HepG2 (cell line): ENCODE data around the gene RFXANK. TPM values are rescaled to one million over a fixed set of nuclear protein-coding genes. Genes with fewer than 3 reads are reported as not detected.

Experiments
- ATAC-seq: fragments of 200-7000 bp; cut with Tn5 transposase; 3 replicates; pipeline ENCODE4 v1.9.1; 2020; ENCODE audit warnings: mild to moderate bottlenecking, moderate library complexity
- BruUV-seq: library from RNA; stranded (reverse); fragments of 400-500 nt; replicated peaks from 2 replicates; lab custom pipeline; 2021; lab: Mats Ljungman, UMichigan
- CTCF ChIA-PET: fragments of 300-600 bp; formaldehyde crosslinking; extraction: SDS; loops from one replicate; lab custom pipeline; 2021; ENCODE audit warnings: low total read pairs, inconsistent platforms, low intra/inter-chr PET ratio; lab: Yijun Ruan, JAX
- POLR2A ChIA-PET: fragments of 350-600 bp; sonication (Branson Sonifier 250); formaldehyde crosslinking; loops from one replicate; lab custom pipeline; 2020; ENCODE audit warnings: antibody characterized with exemption, inconsistent platforms; lab: Yijun Ruan, JAX
- DNase-seq: peaks from one replicate; pipeline ENCODE4 v3.0.0-alpha.2; 2015; ENCODE audit warnings: low spot score
- FAIRE-seq: peaks from 3 replicates; lab custom pipeline; 2011; peaks lifted over from hg19 to GRCh38; lab: Jason Lieb, UNC
- H2AFZ ChIP-seq: one replicate; pipeline ENCODE4 v1.6.1; 2011; ENCODE audit warnings: low read length, inconsistent platforms
- H3K27ac ChIP-seq: fragments of 300-600 bp; 3 replicates; pipeline ENCODE4 v1.8.0; 2011; ENCODE audit warnings: mixed run types, mild to moderate bottlenecking, mixed read lengths, low read length, inconsistent platforms; ENCODE audit not compliant: insufficient read depth; ENCODE audit errors: extremely low read length
- H3K27me3 ChIP-seq, 2 experiments: fragments of 200-600 bp in 1 of 2; 2 replicates in 1 of 2; 3 replicates in 1 of 2; pipeline versions ENCODE4 v1.6.0 to v1.8.0; 2011; ENCODE audit warnings: low read length in 2 of 2, mild to moderate bottlenecking in 2 of 2, moderate library complexity in 2 of 2, inconsistent platforms in 1 of 2; ENCODE audit not compliant: insufficient read depth in 2 of 2, control insufficient read depth in 1 of 2
- H3K36me3 ChIP-seq, 2 experiments: fragments of 200-600 bp in 1 of 2; replicated peaks in 1 of 2; 2 replicates in 1 of 2; 3 replicates in 1 of 2; pipeline versions ENCODE4 v1.5.1 to v1.8.0; 2011; ENCODE audit warnings: low read length in 2 of 2, inconsistent platforms in 1 of 2; ENCODE audit not compliant: insufficient read depth in 2 of 2, control insufficient read depth in 1 of 2
- H3K4me1 ChIP-seq: 2 replicates; pipeline ENCODE4 v1.5.1; 2012; ENCODE audit warnings: low read length, inconsistent platforms; ENCODE audit not compliant: insufficient read depth
- H3K4me2 ChIP-seq: 2 replicates; pipeline ENCODE4 v1.6.0; 2011; ENCODE audit warnings: low read depth, low read length, inconsistent platforms
- H3K4me3 ChIP-seq, 3 experiments: fragments of 200-600 bp in 1 of 3; sonication (generic), shearing (Covaris generic) in 1 of 3; replicated peaks in 1 of 3; 2 replicates each; pipeline ENCODE4 v1.5.1; 2011 to 2016; ENCODE audit warnings: low read length in 3 of 3, inconsistent platforms in 2 of 3, low read depth in 2 of 3, mild to moderate bottlenecking in 2 of 3, control low read depth in 1 of 3, mixed read lengths in 1 of 3; ENCODE audit not compliant: insufficient read depth in 1 of 3
- H3K79me2 ChIP-seq: one replicate; pipeline ENCODE4 v1.6.1; 2011; ENCODE audit warnings: low read length, inconsistent platforms; ENCODE audit not compliant: insufficient read depth
- H3K9ac ChIP-seq: 2 replicates; pipeline ENCODE4 v1.6.0; 2011; ENCODE audit warnings: mild to moderate bottlenecking, low read depth, low read length, inconsistent platforms; ENCODE audit not compliant: insufficient read depth
- H3K9me3 ChIP-seq: 2 replicates; pipeline ENCODE4 v1.5.1; 2012; ENCODE audit warnings: mild to moderate bottlenecking, low read length
- H4K20me1 ChIP-seq: 2 replicates; pipeline ENCODE4 v1.6.0; 2011; ENCODE audit warnings: inconsistent platforms, mild to moderate bottlenecking, low read length, moderate library complexity; ENCODE audit not compliant: insufficient read depth
- ELF1 ChIP-seq: sonication (generic); formaldehyde crosslinking; IDR thresholded peaks from 2 replicates; pipeline ENCODE4 v1.4.0; 2020; ENCODE audit warnings: missing genetic modification reagents
- ZNF569 ChIP-seq: sonication (generic); formaldehyde crosslinking; IDR thresholded peaks from 2 replicates; pipeline ENCODE4 v1.5.0; 2020; ENCODE audit warnings: mild to moderate bottlenecking, missing genetic modification reagents, moderate library complexity, borderline replicate concordance
- ZNF782 ChIP-seq: sonication (generic); formaldehyde crosslinking; IDR thresholded peaks from 2 replicates; pipeline ENCODE4 v1.4.0; 2020; ENCODE audit warnings: missing genetic modification reagents, mild to moderate bottlenecking, borderline replicate concordance
- WGBS: methylation state at CpG from one replicate; pipeline ENCODE4 v1.1.6; 2017; ENCODE audit warnings: low lambda C conversion rate; 5-methylcytosine and 5-hydroxymethylcytosine counted together
- in situ Hi-C: cut with HindIII; loops from 2 replicates; pipeline ENCODE4 v1.10.0; 2017; ENCODE audit warnings: low pct_unique_long_range_greater_than_20kb; ENCODE audit not compliant: extremely low pct_ligation_motif_present
- intact Hi-C: fragments of 100-400 bp; cut with micrococcal nuclease; formaldehyde crosslinking; loops from one replicate; pipeline ENCODE4 v1.10.0; 2022; ENCODE audit not compliant: unreplicated experiment
- polyA plus RNA-seq, 8 experiments: library from polyadenylated mRNA; depleted of rRNA in 3 of 8; stranded (reverse) in 7 of 8; unstranded in 1 of 8; fragments of >200 nt; fragmentation: Illumina TruSeq in 4 of 8; extraction: Trizol in 4 of 8; gene quantifications; 2 replicates each; pipeline versions ENCODE4 v1.2.1 to v1.2.3, GENCODE V29; 2011 to 2016; ENCODE audit warnings: low read depth in 4 of 8, missing spikeins in 1 of 8, mixed read lengths in 1 of 8; ENCODE audit not compliant: insufficient read depth in 1 of 8
- total RNA-seq, 5 experiments: library from RNA; depleted of rRNA; stranded (reverse); fragments of >200 nt; fragmentation: Illumina TruSeq; extraction: Trizol; gene quantifications; 2 replicates each; pipeline ENCODE4 v1.2.3, GENCODE V29; 2016; ENCODE audit warnings: low read depth in 1 of 5
- TF ChIP-seq, protein P1 (sequence below): sonication (generic); formaldehyde crosslinking; IDR thresholded peaks from 2 replicates; pipeline ENCODE4 v1.9.0; 2021; ENCODE audit warnings: mild to moderate bottlenecking, missing genetic modification reagents
- TF ChIP-seq, protein P2 (sequence below), 2 experiments: IDR thresholded peaks; 2 replicates each; pipeline ENCODE4 v1.6.1; 2011 to 2012; ENCODE audit warnings: low read length in 2 of 2, borderline replicate concordance in 1 of 2, low read depth in 1 of 2, mild to moderate bottlenecking in 1 of 2, moderate library complexity in 1 of 2
- TF ChIP-seq, protein P3 (sequence below): sonication (generic); formaldehyde crosslinking; IDR thresholded peaks from 2 replicates; pipeline ENCODE4 v1.4.0; 2020; ENCODE audit warnings: missing genetic modification reagents
- TF ChIP-seq, protein P4 (sequence below): sonication (generic); formaldehyde crosslinking; IDR thresholded peaks from 2 replicates; pipeline ENCODE4 v1.5.1; 2020; ENCODE audit warnings: mild to moderate bottlenecking, missing genetic modification reagents

The RFXANK gene
- total and polyA plus RNA-seq, 2 of the 13 experiments (the other 11 are each of a cell fraction or from before 2014, with no cell fraction given): 49.9 to 80.7 TPM

DNA sequence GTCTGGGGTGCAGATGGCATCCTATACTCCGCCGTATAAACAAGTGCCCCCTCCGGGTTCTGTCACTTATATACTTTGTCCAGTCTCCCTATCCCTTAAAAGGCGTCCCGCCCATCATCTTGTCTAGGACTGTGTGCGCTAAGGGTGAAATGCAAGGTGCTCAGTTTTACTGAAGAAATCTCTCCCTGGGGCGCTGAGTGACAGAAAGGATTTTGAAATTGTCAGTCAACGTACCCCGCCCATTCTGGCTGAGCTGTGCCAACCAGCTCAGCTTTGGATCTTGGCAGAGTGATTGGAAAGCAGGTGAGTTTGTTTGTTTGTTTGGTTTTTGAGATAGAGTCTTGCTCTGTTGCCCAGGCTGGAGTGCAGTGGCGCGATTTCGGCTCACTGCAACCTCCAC is 49.7 kb upstream of the RFXANK start:
- Histone ChIP-seq H3K9me3 (no peaks in the 10 kb centered on the region), H3K36me3 (peaks cover 0 to 5% of the 10 kb centered on the region in 2 experiments; a peak in 1 of 5 replicates), H4K20me1 (no peaks in the 10 kb centered on the region), H3K4me3 (no peak overlapping the region), H3K4me1 (peaks cover 7% of the 10 kb centered on the region), H3K4me2 (no peak overlapping the region), H3K9ac (no peak overlapping the region), H3K27me3 (no peaks in the 10 kb centered on the region), H3K27ac (no peak overlapping the region), H3K79me2 (peaks cover 3% of the 10 kb centered on the region), H2AFZ (no peak overlapping the region)
- ChIA-PET POLR2A (interaction anchor here (1.1 kb wide), 1 partner anchor 28 kb away, joined by 3 read pairs; the partner anchor contains the start of gene MEF2B), CTCF (interaction anchor here (0.6 kb wide), 1 partner anchor 53 kb away, joined by 3 read pairs; no protein-coding TSS in a partner anchor)
- FAIRE-seq (no peak), DNase-seq (no peak), ATAC-seq (no peak)
- in situ Hi-C loops (loop anchor here (5.0 kb wide), 1 partner anchor 35 kb away; no protein-coding TSS in a partner anchor), intact Hi-C loops (no loop called here)
- WGBS: 83% methylated on average over 12 of the region's 12 CpGs
- BruUV-seq: no TSS peak
- TF ChIP-seq, protein P1, sequence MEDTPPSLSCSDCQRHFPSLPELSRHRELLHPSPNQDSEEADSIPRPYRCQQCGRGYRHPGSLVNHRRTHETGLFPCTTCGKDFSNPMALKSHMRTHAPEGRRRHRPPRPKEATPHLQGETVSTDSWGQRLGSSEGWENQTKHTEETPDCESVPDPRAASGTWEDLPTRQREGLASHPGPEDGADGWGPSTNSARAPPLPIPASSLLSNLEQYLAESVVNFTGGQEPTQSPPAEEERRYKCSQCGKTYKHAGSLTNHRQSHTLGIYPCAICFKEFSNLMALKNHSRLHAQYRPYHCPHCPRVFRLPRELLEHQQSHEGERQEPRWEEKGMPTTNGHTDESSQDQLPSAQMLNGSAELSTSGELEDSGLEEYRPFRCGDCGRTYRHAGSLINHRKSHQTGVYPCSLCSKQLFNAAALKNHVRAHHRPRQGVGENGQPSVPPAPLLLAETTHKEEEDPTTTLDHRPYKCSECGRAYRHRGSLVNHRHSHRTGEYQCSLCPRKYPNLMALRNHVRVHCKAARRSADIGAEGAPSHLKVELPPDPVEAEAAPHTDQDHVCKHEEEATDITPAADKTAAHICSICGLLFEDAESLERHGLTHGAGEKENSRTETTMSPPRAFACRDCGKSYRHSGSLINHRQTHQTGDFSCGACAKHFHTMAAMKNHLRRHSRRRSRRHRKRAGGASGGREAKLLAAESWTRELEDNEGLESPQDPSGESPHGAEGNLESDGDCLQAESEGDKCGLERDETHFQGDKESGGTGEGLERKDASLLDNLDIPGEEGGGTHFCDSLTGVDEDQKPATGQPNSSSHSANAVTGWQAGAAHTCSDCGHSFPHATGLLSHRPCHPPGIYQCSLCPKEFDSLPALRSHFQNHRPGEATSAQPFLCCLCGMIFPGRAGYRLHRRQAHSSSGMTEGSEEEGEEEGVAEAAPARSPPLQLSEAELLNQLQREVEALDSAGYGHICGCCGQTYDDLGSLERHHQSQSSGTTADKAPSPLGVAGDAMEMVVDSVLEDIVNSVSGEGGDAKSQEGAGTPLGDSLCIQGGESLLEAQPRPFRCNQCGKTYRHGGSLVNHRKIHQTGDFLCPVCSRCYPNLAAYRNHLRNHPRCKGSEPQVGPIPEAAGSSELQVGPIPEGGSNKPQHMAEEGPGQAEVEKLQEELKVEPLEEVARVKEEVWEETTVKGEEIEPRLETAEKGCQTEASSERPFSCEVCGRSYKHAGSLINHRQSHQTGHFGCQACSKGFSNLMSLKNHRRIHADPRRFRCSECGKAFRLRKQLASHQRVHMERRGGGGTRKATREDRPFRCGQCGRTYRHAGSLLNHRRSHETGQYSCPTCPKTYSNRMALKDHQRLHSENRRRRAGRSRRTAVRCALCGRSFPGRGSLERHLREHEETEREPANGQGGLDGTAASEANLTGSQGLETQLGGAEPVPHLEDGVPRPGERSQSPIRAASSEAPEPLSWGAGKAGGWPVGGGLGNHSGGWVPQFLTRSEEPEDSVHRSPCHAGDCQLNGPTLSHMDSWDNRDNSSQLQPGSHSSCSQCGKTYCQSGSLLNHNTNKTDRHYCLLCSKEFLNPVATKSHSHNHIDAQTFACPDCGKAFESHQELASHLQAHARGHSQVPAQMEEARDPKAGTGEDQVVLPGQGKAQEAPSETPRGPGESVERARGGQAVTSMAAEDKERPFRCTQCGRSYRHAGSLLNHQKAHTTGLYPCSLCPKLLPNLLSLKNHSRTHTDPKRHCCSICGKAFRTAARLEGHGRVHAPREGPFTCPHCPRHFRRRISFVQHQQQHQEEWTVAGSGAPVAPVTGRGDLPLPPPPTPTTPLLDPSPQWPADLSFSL (CRISPR knock-in tag): no peak
- TF ChIP-seq ZNF782: no peak
- TF ChIP-seq, protein P2, sequence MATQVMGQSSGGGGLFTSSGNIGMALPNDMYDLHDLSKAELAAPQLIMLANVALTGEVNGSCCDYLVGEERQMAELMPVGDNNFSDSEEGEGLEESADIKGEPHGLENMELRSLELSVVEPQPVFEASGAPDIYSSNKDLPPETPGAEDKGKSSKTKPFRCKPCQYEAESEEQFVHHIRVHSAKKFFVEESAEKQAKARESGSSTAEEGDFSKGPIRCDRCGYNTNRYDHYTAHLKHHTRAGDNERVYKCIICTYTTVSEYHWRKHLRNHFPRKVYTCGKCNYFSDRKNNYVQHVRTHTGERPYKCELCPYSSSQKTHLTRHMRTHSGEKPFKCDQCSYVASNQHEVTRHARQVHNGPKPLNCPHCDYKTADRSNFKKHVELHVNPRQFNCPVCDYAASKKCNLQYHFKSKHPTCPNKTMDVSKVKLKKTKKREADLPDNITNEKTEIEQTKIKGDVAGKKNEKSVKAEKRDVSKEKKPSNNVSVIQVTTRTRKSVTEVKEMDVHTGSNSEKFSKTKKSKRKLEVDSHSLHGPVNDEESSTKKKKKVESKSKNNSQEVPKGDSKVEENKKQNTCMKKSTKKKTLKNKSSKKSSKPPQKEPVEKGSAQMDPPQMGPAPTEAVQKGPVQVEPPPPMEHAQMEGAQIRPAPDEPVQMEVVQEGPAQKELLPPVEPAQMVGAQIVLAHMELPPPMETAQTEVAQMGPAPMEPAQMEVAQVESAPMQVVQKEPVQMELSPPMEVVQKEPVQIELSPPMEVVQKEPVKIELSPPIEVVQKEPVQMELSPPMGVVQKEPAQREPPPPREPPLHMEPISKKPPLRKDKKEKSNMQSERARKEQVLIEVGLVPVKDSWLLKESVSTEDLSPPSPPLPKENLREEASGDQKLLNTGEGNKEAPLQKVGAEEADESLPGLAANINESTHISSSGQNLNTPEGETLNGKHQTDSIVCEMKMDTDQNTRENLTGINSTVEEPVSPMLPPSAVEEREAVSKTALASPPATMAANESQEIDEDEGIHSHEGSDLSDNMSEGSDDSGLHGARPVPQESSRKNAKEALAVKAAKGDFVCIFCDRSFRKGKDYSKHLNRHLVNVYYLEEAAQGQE (IDR thresholded peaks at IDR 0.05; ENCODE audit: borderline replicate concordance in 1 of 2, low read depth in 1 of 2, low read length in 2 of 2): no peak
- TF ChIP-seq, protein P3, sequence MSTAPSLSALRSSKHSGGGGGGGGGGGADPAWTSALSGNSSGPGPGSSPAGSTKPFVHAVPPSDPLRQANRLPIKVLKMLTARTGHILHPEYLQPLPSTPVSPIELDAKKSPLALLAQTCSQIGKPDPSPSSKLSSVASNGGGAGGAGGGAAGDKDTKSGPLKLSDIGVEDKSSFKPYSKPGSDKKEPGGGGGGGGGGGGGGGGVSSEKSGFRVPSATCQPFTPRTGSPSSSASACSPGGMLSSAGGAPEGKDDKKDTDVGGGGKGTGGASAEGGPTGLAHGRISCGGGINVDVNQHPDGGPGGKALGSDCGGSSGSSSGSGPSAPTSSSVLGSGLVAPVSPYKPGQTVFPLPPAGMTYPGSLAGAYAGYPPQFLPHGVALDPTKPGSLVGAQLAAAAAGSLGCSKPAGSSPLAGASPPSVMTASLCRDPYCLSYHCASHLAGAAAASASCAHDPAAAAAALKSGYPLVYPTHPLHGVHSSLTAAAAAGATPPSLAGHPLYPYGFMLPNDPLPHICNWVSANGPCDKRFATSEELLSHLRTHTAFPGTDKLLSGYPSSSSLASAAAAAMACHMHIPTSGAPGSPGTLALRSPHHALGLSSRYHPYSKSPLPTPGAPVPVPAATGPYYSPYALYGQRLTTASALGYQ: no peak
- TF ChIP-seq, protein P4, sequence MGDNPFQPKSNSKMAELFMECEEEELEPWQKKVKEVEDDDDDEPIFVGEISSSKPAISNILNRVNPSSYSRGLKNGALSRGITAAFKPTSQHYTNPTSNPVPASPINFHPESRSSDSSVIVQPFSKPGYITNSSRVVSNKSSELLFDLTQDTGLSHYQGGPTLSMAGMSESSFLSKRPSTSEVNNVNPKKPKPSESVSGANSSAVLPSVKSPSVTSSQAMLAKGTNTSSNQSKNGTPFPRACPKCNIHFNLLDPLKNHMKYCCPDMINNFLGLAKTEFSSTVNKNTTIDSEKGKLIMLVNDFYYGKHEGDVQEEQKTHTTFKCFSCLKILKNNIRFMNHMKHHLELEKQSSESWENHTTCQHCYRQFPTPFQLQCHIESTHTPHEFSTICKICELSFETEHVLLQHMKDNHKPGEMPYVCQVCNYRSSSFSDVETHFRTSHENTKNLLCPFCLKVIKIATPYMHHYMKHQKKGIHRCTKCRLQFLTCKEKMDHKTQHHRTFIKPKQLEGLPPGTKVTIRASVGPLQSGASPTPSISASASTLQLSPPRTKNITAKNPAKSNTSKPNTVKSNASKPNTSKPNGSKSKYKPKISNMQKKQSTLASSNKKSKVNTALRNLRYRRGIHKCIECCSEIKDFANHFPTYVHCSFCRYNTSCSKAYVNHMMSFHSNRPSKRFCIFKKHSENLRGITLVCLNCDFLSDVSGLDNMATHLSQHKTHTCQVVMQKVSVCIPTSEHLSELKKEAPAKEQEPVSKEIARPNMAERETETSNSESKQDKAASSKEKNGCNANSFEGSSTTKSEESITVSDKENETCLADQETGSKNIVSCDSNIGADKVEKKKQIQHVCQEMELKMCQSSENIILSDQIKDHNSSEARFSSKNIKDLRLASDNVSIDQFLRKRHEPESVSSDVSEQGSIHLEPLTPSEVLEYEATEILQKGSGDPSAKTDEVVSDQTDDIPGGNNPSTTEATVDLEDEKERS (CRISPR knock-in tag): no peak
- TF ChIP-seq ZNF569 (CRISPR knock-in tag): no peak
- TF ChIP-seq ELF1 (CRISPR knock-in tag): no peak
